Motor neuron (in vitro differentiated cells): Measurements from ENCODE around the gene SURF6. TPM values are rescaled to one million over a fixed set of nuclear protein-coding genes. Genes with fewer than 3 reads are reported as not detected.
A peak's percentile ranks its signal among the peaks of the same experiment; 100 is the strongest.
"Not testable (repeated sequence)": the region's sequence is repeated elsewhere in the genome, so short reads cannot be mapped to it uniquely, and the experiment has no call there.

Experiments used
- ATAC-seq, 8 experiments: fragments of 200-7000 bp; cut with Tn5 transposase; replicated peaks in 6 of 8; 2 replicates each; pipeline ENCODE4 v1.8.0; 2021; ENCODE audit warnings: mild to moderate bottlenecking in 8 of 8, moderate library complexity in 8 of 8
- H3K27ac ChIP-seq, 2 donors: fragments of 250-450 bp; sonication (Bioruptor Pico); 2 replicates each; pipeline ENCODE4 v1.9.0; 2021; ENCODE audit warnings: antibody characterized with exemption in 2 of 2, mild to moderate bottlenecking in 2 of 2, moderate library complexity in 1 of 2
- H3K4me1 ChIP-seq, 2 donors: fragments of 250-450 bp; sonication (Bioruptor Pico); replicated peaks in 1 of 2; 2 replicates each; pipeline ENCODE4 v1.6.1; 2021; ENCODE audit warnings: antibody characterized with exemption in 2 of 2, mild to moderate bottlenecking in 2 of 2, moderate library complexity in 1 of 2
- H3K4me3 ChIP-seq, 5 donors: fragments of 250-450 bp; sonication (Bioruptor Pico); 2 replicates each; pipeline ENCODE4 v1.9.0; 2021; ENCODE audit warnings: antibody characterized with exemption in 5 of 5, mild to moderate bottlenecking in 5 of 5, moderate library complexity in 4 of 5
- WGBS, 10 experiments: fragments of 450-650 bp; shearing (Covaris generic); methylation state at CpG; one replicate each; pipeline ENCODE4 v1.0.0; 2022; 5-methylcytosine and 5-hydroxymethylcytosine counted together
- in situ Hi-C, 9 experiments: fragments of 400-800 bp; cut with MboI; loops; one replicate each; pipeline ENCODE4 v1.15.0; 2021; ENCODE audit warnings: low sequenced_read_pairs in 9 of 9, low pct_unique_long_range_greater_than_20kb in 2 of 9; ENCODE audit not compliant: unreplicated experiment in 9 of 9
- total RNA-seq, 8 experiments: library from RNA; unstranded; fragments of 300-600 nt; gene quantifications; 2 replicates each; pipeline versions ENCODE4 v1.2.3 to v1.2.4, GENCODE V29; 2022

Gene SURF6
- total RNA-seq, 8 experiments from 2014 or later = 14.8 to 27.8 (median 17.8) TPM

DNA sequence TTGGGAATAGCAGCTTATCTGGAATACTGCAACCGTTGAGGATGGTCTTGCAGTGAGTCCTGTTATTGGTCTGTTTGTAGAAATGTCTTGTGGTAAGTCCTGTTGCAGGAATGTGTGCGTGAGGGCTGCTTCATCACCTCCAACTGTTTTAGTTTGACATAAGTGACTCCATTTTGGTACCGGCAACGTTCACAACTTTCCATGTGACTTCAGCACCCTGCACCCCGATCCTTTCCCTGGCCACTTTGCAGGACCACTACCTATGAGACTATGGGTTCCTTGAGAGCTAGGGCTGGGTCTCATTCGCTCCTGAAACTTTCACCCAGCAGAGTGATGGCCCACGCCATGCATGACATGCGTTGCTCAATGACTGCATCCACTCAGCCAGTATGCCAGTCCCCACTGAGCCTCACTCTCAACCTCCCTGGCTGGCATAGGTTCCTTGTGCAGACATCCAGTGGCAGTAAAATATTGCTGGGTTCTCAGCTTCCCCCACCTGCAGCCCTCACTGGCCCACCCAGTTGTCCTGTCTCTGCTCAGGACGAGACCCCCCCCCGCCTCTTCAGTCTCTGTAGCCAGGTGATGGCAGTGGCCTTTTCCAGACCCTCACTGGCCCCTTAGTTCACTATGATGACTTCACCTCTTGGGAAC, 8.0 kb downstream of the SURF6 start:
- in situ Hi-C loops = loop anchor here in 4 of 9 experiments (10.0 to 25.0 kb wide), 2 partner anchors 141 to 143 kb away; no protein-coding TSS in a partner anchor
- Histone ChIP-seq H3K4me1 (no peaks in the 10 kb centered on the region), H3K4me3 (no peak overlapping the region), H3K27ac (no peak overlapping the region)
- no peak for ATAC-seq
- 37 to 100% (median 85%) methylated on average over 1 to 7 of the region's 10 CpGs; no CpG with 5 or more reads in 2 of the 10 experiments for WGBS, 10 experiments

DNA sequence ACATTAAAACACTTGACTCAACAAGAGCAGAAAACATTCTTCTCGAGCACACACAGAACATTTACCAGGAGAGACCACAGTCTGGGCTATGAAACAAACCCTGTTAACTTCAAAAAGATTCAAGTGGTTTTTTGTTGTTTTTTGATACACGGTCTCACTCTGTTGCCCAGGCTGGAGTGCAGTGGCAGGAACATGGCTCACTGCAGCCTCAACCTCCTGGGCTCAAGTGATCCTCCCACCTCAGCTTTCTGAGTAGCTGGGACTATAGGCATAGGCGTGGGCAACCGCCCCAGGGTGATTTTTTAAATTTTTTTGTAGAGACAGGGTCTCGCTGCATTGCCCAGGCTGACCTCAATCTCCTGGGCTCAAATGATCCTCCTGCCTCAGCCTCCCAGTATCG, 9.0 kb downstream of the SURF6 start:
- H3K4me1 ChIP-seq, H3K4me3 ChIP-seq, ATAC-seq, H3K27ac ChIP-seq: not testable (repeated sequence)
- in situ Hi-C loops = loop anchor here in 4 of 9 experiments (10.0 to 25.0 kb wide), 2 partner anchors 140 to 142 kb away; no protein-coding TSS in a partner anchor
- WGBS, 10 experiments = 60 to 100% (median 83%) methylated on average over 1 to 5 of the region's 6 CpGs; no CpG with 5 or more reads in 2 of the 10 experiments

- in situ Hi-C loops = loop anchor here in 2 of 9 experiments (10.0 kb wide), 1 partner anchor 139 kb away; no protein-coding TSS in a partner anchor
- 40 to 100% (median 77%) methylated on average over 1 to 6 of the region's 13 CpGs; no CpG with 5 or more reads in 4 of the 10 experiments for WGBS, 10 experiments
- ATAC-seq = no peak
Observed at GRCh38 chr9:133323991-133324703, 11.8 kb downstream of the SURF6 start.

DNA sequence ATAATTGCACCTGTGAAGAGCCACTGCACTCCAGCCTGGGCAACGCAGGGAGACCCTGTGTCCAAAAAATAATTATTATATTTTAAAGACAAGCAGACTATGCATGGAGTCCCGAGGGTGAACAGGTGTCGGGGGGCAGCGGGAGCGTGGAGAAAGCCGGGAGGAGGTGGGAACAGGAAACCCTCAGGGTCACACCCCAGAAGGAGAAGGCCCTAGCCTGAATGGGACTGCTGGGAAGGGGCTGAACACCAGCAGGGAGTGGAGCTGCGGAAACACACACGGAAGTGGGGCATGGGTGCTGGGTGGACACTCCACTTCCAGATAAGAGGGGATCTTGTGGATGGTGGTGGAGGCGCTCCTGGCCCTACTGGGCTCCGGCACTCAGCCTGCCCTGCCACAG, 12.8 kb downstream of the SURF6 start:
- H3K27ac ChIP-seq = no peak overlapping the region
- no peak overlapping the region for H3K4me3 ChIP-seq
- WGBS, 10 experiments = 40 to 85% (median 75%) methylated on average over 1 to 8 of the region's 10 CpGs; no CpG with 5 or more reads in 5 of the 10 experiments
- ATAC-seq = no peak
- in situ Hi-C loops = loop anchor here in 2 of 9 experiments (10.0 kb wide), 1 partner anchor 138 kb away; no protein-coding TSS in a partner anchor
- no peaks in the 10 kb centered on the region for H3K4me1 ChIP-seq

More at GRCh38 chr9:133323991-133324703, 11.8 kb downstream of the SURF6 start:
- Histone ChIP-seq H3K27ac (no peak overlapping the region), H3K4me3 (no peak overlapping the region), H3K4me1 (no peaks in the 10 kb centered on the region)

DNA sequence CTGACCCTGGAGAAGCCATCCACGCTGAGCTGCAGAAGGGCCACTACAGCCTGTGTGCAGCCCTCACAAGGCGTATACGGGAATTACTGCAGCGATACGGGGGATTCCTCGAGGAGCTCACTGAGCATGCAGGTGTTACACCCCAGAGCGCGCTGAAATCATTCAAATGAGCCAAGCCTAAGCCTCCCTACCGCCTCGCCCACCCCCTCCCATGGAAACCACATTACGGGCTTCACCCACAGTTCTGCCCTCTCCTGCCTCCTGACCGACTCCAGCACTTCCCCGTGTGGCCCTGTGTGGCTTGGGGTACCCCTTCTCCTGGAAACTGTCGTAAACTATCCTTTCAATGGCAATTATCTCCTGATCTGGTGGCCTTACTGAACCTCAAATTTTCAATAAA, 13.3 kb downstream of the SURF6 start:
- ATAC-seq = no peak
- in situ Hi-C loops = loop anchor here in 2 of 9 experiments (10.0 kb wide), 1 partner anchor 138 kb away; no protein-coding TSS in a partner anchor
- H3K27ac ChIP-seq = no peak overlapping the region
- H3K4me3 ChIP-seq = no peak overlapping the region
- H3K4me1 ChIP-seq = no peaks in the 10 kb centered on the region
- WGBS, 10 experiments = 27 to 83% (median 75%) methylated on average over 3 to 6 of the region's 14 CpGs; no CpG with 5 or more reads in 6 of the 10 experiments

GRCh38 chr9:133321411-133321935, 14.5 kb downstream of the SURF6 start:
- WGBS, 10 experiments = 73 to 100% (median 82%) methylated on average over 1 to 9 of the region's 13 CpGs; no CpG with 5 or more reads in 4 of the 10 experiments
- no peak for ATAC-seq
- no peak overlapping the region for H3K27ac ChIP-seq
- in situ Hi-C loops = loop anchor here in 2 of 9 experiments (10.0 kb wide), 1 partner anchor 137 kb away; no protein-coding TSS in a partner anchor
- no peaks in the 10 kb centered on the region for H3K4me1 ChIP-seq
- H3K4me3 ChIP-seq = no peak overlapping the region

DNA sequence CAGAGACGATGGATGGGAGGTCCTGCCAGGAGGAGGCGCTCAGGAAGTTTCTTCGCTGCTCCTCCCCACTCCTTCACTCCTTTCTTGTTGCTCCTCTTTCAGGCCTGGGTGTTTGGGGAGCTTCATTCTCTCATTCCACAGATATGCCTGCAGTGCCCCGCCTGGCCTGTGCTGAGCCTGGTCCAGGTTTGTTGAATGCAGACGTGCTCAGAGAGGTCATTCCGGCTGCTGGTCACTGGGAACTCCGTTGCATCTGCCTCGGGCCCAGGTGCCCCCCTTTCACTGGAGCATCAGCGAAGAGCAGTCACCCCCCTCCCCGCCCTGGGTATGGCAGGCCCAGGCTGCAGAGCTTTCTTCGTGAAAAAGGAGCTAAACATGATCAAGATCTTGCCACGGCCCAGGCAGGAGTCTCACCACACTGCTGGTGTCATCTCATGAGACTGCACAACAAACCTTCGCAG, 15.5 kb downstream of the SURF6 start:
- H3K4me1 ChIP-seq = no peaks in the 10 kb centered on the region
- ATAC-seq = peak in 1 of 8 experiments; percentile 35
- no peak overlapping the region for H3K27ac ChIP-seq
- WGBS, 10 experiments = 46 to 89% (median 80%) methylated on average over 1 to 8 of the region's 13 CpGs; no CpG with 5 or more reads in 3 of the 10 experiments
- in situ Hi-C loops = loop anchor here in 2 of 9 experiments (10.0 kb wide), 1 partner anchor 136 kb away; no protein-coding TSS in a partner anchor
- H3K4me3 ChIP-seq = no peak overlapping the region

GRCh38 chr9:133317551-133317950, 18.4 kb downstream of the SURF6 start:
- in situ Hi-C loops = not testable (repeated sequence)

DNA sequence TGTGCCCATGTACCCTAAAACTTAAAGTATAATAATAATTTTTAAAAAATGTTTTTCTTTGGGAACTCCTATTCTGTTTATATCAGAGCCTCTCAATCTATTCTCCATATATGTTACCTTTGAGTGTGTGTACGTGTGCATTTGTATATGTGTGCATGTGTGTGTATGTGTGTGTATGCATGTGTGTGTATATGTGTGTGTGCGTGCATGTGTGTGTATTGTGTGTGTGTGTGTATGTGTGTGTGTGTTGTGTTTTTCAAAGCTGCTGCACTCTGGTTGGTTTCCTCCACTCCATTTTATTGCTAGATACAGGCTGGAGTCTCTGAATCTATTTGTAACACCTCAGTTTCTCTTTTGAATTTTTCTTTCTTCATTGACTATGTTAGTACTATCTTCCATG, 20.0 kb downstream of the SURF6 start:
- Histone ChIP-seq H3K4me3 (no peak overlapping the region), H3K4me1 (no peaks in the 10 kb centered on the region), H3K27ac (no peak overlapping the region)
- ATAC-seq = no peak
- 0 to 80% (median 64%) methylated on average over 1 to 2 of the region's 2 CpGs; no CpG with 5 or more reads in 6 of the 10 experiments for WGBS, 10 experiments
- in situ Hi-C loops = no loop called here

More at GRCh38 chr9:133317551-133317950, 18.4 kb downstream of the SURF6 start:
- not testable (repeated sequence) for H3K4me3 ChIP-seq, H3K4me1 ChIP-seq, H3K27ac ChIP-seq, ATAC-seq
- no CpG with 5 or more reads among the region's 13 CpGs for WGBS, 10 experiments

DNA sequence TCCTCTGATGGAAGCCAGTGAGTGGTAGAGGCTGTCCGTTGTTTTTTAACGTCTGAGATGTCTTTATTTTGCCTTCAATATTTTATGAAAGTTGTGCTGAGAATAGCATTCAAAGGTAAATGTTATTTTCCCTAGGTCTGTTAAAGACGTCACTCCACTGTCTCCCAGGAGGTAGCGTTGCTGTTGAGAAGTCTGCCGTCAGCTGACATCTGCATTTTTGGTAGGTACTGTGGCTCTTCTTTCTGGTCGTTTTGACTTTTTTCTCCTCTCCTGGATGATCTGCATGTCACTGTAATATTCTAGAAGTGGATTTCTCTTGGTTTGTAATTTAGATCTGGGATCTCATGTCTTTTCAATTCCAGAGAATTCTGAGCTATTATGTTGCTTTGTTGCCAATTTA, 26.4 kb downstream of the SURF6 start:
- WGBS, 10 experiments = 22 to 100% (median 75%) methylated on average over 1 to 5 of the region's 6 CpGs; no CpG with 5 or more reads in 2 of the 10 experiments
- no peaks in the 10 kb centered on the region for H3K4me1 ChIP-seq
- no peak for ATAC-seq
- in situ Hi-C loops = no loop called here
- H3K4me3 ChIP-seq = no peak overlapping the region
- no peak overlapping the region for H3K27ac ChIP-seq

DNA sequence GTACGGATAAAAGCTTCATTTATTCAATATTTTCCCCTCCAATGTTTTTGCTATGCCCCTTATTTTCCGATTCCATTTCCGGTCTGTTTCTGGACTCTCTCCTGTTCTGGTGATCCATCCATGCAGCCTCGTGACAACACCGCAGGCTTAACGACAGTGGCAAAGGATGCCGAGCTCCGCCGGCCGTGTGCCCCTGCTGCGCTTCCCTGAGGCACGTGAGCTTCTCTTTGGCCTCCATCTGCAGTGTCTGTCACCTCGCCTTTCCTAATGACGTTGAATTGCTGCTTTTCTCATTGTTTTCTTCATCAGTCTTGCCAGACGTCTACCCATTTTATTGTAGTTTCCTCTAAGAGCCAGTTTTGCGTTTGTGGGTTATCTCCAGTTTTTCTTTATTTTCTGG, 28.7 kb downstream of the SURF6 start:
- in situ Hi-C loops = no loop called here
- WGBS, 10 experiments = 16 to 100% (median 61%) methylated on average over 3 to 14 of the region's 16 CpGs; no CpG with 5 or more reads in 1 of the 10 experiments

DNA sequence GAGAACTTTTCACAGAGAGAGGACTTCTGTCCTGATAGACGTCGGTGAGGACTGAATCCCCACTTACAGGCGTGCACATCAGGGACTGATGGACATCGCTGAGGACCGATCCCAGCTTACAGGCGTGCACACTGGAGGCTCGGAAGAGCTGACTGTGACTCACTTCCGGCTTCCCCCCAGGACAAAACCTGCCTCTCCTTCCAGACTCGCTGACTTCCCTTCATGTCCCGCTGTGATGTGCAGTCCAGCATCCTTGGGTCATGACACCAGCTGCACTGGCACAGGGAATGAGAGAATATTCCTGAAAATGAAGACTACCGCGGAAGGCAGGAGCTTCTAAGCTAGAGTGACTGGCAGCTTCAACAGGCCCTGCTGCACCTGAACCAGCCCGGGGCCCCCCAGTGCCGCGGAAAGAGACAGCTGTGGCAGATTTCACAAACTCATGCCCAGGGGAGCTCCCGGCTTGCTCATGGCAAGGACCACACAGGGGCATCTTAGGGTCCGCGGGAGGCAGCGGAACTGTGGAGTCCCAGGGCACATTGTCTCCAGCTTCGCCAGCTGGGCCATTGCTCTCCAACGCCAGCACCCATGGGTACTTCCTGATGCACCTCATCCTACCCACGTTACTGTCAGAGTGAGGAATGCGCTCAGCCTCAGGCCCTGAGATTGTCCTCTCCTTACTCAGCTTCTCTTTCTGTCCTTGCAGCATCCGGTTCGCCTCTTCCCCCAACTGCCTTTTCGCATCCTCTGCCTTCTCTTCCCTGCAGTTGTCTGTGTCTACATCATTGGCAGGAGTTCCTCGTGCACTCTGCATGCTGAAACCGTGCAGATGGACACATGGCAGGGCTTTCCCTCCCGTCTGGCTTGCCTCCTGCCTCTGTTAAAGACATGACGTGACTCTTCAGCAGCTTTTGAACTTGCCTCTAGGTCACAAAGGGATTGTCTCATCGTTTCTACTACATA, 29.5 kb downstream of the SURF6 start:
- no peak overlapping the region for H3K4me3 ChIP-seq
- 0 to 87% (median 50%) methylated on average over 1 to 19 of the region's 31 CpGs; no CpG with 5 or more reads in 1 of the 10 experiments for WGBS, 10 experiments
- peak in 2 of 8 experiments; percentile 50 to 71 for ATAC-seq
- H3K4me1 ChIP-seq = no peaks in the 10 kb centered on the region
- in situ Hi-C loops = no loop called here
- H3K27ac ChIP-seq = no peak overlapping the region

More for the DNA sequence above, 28.7 kb downstream of the SURF6 start:
- no peak for ATAC-seq
- no peak overlapping the region for H3K27ac ChIP-seq
- H3K4me3 ChIP-seq = no peak overlapping the region
- no peaks in the 10 kb centered on the region for H3K4me1 ChIP-seq
